ENCODE data around the gene MUC3A. TPM values are rescaled to one million over a fixed set of nuclear protein-coding genes. Genes with fewer than 3 reads are reported as not detected.

The MUC3A gene
- total RNA-seq, 1 donor from 2014 or later, result not detected

DNA sequence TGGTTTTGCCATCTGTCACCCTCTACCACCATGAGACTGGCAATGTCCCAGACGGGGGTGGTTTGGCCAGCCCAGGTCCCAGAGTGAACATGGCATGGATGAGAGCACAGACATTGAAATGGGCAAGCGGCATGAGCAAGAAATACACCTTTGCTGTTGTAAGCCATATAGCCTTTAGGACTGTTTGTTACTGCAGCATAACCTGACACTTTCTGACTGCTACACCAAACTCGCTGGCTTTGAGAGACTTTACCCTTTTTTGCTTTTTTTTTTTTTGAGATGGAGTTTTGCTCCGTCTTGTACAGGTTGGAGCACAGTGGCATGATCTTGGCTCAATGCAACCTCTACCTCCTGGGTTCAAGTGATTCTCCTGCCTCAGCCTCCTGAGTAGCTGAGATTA lies 5.2 kb upstream of the MUC3A start:
- intact Hi-C loops (cut with micrococcal nuclease), result no loop called here

DNA sequence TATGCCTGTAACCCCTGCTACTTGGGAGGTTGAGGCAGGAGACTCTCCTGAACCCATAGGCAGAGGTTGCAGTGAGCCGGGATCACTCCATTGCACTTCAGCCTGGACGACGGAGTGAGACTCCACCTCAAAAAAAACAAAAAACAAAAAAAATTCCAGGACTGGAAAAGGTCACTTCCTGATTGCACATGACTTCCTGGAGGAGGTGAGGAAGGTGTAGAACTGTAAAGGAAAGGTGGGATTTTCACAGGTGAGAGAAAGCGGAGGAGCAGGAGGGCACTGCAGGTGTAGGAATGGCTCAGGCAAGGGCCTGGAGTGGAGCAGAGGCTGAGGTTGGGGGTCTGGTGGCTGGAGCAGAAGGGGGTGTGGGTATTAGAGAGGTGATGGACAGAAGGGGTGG lies 3.2 kb upstream of the MUC3A start:
- intact Hi-C loops (cut with micrococcal nuclease), result no loop called here

DNA sequence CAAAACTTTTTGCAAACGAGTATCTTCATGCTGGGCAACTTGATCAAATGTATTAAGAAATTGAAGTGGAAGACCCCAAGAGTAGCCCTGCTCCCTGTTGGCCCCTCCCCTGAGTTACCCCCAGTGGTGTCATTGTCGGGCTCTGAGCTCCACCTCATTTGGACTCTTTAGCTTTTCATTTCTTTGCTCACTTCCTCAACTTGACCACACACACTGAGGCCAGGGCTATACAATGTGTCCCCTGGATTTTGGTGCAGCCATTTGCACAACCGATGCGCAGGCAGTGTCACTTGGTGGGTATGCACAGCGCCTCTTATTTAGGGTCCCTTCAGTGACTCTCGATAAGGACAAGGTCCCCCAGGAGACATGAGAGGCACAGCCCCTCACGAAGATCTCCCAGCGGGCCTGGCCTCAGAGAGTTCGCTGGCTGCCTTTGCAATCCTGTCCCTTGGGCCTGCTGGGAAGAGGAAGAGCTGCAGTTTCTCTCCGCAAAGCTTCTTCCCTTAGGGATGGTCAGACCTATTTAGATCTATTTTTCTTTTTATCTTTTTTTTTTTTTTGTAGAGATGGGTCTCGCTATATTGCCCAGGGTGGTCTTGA lies 2.5 kb upstream of the MUC3A start:
- intact Hi-C loops (cut with micrococcal nuclease), result no loop called here

DNA sequence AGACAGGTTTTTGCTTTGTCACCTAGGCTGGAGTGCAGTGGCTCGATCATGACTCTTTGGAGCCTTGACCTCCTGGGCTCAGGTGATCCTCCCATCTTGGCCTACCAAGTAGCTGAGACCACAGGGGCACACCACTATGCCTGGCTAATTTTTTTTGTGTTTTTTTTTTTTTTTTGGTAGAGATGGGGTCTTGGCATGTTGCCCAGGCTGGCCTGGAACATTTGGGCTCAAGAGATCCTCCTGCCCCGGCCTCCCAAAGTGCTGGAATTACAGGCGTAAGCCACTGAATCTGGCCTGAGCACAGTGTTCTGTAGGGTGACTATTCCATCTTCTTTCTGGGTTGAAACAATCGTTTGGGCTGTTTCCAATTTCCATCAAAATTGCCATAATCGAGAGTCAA lies 1.5 kb upstream of the MUC3A start:
- intact Hi-C loops (cut with micrococcal nuclease), result no loop called here

DNA sequence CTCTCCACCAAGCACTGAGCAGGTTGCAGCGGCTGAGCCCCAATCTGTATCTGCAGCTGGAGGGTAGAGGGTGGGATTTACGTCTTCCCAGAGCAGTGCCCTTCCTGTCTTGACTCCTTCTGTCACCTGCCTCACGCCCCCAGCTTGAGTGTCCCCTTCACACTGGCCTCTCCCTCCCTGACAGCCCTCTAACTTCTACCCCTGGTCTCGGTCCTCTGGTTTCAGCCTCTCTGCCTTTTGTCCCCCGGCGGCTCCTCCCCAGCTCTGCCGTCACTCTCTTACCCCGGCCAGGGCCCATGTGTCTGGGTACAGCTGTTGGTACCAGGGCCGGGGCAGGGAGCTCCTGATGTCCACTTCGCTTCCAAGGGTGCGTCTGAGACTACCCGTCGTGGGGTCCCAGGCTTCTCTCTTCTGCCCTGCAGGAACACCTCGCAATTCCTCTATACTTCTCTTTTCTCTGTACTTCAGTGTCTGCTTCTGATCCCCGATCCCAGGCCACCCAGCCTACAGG lies 654 bp downstream of the MUC3A start:
- intact Hi-C loops (cut with micrococcal nuclease), result no loop called here

DNA sequence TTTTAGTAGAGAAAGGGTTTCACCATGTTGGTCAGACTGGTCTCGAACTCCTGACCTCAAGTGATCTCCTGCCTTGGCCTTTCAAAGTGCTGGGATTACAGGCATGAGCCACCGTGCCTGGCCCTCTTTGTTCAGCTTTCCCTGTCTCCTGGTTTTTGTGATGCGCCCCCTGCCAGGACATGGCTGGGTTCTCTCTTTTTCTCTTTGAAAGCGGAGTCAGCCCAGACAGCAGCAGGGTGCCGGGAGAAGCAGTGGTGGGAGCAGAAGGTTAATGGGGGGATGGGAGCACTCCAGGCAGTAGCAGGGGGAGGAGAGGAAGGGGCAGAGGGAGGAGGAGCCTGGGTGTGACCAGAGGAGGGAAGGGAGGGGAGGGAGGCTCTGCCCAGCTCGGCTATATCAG lies 1.8 kb downstream of the MUC3A start:
- intact Hi-C loops (cut with micrococcal nuclease), result no loop called here

DNA sequence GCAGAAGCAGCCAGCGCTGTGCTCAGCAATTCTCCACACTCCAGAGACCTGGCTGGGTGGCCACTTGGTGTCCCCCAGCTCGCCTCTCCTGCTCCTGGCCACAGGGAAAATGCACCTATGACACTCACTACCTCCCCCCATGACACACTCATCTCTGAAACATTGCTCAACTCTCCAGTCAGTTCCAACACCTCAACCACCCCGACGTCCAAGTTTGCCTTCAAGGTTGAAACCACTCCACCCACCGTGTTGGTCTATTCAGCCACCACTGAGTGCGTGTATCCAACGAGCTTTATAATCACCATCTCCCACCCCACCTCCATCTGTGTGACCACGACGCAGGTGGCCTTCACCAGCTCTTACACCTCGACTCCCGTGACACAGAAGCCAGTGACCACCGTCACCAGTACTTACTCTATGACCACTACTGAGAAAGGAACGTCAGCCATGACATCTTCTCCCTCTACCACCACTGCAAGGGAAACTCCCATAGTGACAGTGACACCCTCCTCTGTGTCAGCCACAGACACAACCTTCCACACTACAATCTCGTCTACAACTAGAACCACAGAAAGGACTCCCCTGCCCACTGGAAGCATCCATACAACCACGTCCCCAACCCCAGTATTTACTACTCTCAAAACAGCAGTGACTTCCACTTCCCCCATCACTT lies 2.7 kb downstream of the MUC3A start:
- intact Hi-C loops (cut with micrococcal nuclease), result no loop called here

DNA sequence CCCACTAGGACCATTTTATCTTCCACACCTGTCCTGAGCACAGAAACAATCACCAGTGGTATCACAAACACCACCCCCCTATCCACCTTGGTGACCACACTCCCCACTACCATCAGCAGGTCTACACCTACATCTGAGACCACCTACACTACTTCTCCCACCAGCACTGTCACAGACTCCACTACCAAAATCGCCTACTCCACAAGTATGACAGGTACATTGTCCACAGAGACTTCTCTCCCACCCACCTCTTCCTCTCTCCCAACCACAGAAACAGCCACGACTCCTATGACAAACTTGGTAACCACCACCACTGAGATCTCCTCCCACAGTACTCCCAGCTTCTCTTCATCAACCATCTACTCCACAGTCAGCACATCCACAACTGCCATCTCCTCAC lies 3.3 kb downstream of the MUC3A start:
- intact Hi-C loops (cut with micrococcal nuclease), result no loop called here

DNA sequence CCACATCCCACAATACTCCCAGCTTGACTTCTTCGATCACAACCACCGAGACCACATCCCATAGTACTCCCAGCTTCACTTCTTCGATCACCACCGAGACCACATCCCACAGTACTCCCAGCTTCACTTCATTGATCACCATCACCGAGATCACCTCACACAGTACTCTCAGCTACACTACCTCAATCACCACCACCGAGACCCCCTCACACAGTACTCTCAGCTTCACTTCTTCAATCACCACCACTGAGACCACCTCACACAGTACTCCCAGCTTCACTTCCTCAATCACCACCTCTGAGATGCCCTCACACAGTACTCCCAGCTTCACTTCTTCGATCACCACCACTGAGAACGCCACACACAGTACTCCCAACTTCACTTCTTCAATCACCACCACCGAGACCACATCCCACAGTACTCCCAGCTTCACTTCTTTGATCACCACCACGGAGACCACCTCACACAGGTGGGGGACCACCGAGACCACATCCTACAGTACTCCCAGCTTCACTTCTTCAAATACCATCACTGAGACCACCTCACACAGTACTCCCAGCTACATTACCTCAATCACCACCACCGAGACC lies 8.6 kb downstream of the MUC3A start:
- intact Hi-C loops (cut with micrococcal nuclease), result no loop called here

DNA sequence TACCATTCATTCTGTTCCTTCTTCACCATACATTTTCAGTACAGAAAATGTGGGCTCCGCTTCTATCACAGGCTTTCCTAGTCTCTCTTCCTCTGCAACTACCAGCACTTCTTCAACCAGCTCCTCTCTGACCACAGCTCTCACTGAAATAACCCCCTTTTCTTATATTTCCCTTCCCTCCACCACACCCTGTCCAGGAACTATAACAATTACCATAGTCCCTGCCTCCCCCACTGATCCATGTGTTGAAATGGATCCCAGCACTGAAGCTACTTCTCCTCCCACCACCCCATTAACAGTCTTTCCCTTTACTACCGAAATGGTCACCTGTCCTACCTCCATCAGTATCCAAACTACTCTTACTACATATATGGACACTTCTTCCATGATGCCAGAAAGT lies 10.6 kb downstream of the MUC3A start:
- intact Hi-C loops (cut with micrococcal nuclease), result no loop called here

DNA sequence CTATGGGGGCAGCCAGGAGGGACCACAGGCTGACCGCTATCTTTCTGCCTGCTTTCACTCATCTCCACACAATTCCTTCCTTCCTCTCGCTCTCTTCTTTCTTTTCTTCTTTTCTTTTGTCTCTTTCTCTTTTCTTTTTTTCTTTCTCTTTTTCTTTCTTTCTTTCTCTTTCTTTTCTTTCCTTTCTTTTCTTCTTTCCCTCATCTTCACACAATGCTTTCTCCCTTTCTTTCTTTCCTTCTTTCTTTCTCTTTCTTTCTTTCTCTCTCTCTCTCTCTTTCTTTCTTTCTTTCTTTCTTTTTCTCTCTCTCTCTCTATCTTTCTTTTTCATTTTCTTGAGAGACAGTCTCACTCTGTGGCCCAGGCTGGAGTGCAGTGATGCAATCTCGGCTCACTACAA lies 13.2 kb downstream of the MUC3A start:
- intact Hi-C loops (cut with micrococcal nuclease), result no loop called here

DNA sequence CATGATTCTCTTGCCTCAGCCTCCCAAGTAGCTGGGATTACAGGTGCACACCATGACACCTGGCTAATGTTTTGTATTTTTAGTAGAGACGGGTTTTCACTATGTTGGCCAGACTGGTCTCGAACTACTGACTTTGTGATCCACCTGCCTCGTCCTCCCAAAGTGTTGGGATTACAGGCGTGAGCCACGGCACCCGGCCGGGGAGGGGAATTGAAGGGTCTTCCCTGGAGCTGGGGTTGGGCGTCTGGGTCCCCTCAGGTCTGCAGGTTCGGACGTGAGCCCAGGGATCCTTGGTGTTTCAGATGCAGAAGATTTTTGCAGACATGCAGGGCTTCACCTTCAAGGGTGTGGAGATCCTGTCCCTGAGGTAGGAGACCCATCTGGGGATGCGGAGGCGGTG lies 14.1 kb downstream of the MUC3A start:
- intact Hi-C loops (cut with micrococcal nuclease), result no loop called here

DNA sequence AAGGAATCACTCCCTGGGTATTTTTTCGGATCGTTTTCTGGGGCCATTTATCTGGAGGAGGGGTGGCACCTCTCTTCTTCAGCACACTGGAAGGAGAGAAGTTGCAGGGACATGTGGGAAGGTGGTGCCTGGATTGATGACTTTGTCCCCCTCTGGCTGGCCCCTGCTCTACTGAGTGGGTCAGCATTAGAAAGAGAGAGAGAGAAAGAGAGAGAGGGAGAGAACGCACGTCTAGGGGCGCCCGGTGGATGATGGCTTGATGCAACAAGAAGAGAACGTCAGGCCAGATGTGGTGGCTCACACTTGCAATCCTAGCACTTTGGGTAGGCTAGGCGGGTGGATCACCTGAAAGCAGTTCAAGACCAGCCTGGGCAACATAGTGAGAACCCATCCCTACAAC lies 14.5 kb downstream of the MUC3A start:
- intact Hi-C loops (cut with micrococcal nuclease), result no loop called here

DNA sequence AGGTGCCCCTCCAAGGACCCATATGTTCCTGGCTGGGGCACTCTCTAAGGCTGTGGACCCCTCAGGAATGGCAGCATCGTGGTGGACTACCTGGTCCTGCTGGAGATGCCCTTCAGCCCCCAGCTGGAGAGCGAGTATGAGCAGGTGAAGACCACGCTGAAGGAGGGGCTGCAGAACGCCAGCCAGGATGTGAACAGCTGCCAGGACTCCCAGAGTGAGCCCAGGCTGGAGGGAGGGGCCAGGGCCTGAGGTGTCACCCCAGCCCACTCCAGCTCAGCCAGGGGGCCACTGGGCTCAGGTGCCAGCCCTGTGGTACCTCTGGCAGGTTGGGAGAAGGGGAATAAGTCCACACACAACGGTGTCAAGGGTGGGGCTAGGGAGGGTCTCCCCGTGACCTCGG lies 15.3 kb downstream of the MUC3A start:
- intact Hi-C loops (cut with micrococcal nuclease), result loop anchor here (5.0 kb wide), 1 partner anchor 113 kb away; no protein-coding TSS in a partner anchor

DNA sequence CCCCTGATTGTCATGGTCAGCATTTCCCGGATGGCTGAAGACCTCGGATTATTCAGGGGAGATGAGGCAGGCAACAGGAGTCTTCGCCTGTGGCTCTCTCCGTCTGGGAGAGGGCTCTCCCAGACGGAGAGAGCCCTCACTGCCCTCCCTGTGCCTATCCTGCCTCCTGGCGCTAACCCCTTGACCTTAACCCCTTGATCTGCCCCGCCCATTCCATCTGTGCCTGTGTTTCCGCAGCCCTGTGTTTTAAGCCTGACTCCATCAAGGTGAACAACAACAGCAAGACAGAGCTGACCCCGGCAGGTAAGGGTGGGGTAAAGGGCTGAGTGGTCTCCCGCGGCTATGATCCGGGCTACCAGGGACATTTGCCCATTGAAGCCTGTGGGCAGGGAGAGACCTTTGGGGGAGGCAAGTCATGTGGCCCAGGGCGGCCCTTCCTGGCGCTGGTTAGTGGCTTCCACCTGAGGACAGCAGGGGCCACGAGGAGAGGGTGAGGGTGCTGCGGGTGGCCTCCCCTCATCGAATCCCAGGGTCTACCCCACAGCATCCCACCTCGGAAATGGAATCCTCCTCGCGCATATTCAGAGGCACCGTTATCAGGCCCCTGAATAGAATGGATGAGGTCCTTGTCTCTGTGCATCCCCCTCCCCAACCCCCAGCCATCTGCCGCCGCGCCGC lies 15.8 kb downstream of the MUC3A start:
- intact Hi-C loops (cut with micrococcal nuclease), result loop anchor here (5.0 kb wide), 1 partner anchor 112 kb away; no protein-coding TSS in a partner anchor

DNA sequence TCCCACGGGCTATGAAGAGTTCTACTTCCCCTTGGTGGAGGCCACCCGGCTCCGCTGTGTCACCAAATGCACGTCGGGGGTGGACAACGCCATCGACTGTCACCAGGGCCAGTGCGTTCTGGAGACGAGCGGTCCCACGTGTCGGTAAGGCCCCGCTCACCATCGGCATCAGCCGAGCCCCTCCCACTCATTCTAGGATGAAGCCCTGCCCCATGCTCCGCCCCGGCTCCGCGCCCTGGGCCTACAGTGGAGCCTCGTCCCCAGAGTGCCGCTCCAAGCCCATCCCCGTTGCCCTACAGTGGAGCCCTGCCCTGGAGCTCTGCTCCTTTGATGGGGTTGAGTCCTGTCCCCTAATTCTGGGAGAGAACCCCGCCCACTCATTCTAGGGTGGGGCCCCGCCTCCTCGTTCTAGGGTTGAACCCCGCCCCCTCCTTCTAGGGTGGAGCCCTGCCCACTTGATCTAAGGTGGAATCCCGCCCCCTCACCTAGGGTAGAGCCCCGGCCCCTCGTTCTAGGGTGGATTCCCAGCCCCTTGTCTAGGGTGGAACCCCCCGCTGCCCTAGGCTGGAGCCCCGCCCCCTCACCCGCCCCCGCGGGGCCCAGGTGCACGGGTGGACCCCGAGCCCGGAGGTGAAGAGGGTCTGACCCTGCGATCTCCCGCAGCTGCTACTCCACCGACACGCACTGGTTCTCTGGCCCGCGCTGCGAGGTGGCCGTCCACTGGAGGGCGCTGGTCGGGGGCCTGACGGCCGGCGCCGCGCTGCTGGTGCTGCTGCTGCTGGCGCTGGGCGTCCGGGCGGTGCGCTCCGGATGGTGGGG lies 16.6 kb downstream of the MUC3A start:
- intact Hi-C loops (cut with micrococcal nuclease), result loop anchor here (1.0 to 5.0 kb wide), 3 partner anchors 51 to 111 kb away; no protein-coding TSS in a partner anchor

DNA sequence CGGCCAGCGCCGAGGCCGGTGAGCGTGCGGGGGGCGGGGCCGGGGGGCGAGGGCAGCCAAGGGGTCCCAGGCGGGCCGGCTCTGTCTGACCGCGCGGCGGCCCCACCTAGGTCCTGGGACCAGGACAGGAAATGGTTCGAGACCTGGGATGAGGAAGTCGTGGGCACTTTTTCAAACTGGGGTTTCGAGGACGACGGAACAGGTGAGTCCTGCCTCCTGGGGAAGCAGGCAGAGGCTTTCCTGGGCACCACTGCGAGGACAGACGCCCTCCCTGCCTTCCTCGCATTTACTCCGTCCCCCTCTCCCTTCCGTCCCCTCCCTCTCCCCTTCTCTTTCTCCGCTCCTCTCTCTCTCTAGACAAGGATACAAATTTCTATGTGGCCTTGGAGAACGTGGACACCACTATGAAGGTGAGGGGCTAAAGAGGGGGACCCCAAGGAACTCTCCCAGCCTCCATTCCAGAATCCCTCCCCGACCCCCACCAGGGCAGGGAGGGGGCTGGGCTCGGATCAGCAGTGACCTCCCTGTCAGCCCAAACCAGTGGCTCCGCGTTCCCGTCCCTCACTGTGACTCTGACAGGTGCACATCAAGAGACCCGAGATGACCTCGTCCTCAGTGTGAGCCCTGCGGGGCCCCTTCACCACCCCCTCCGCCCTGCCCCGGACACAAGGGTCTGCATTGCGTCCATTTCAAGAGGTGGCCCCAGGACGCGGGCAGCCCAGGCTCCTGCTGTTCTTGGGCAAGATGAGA lies 17.4 kb downstream of the MUC3A start:
- intact Hi-C loops (cut with micrococcal nuclease), result loop anchor here (1.0 to 5.0 kb wide), 3 partner anchors 50 to 111 kb away; no protein-coding TSS in a partner anchor

DNA sequence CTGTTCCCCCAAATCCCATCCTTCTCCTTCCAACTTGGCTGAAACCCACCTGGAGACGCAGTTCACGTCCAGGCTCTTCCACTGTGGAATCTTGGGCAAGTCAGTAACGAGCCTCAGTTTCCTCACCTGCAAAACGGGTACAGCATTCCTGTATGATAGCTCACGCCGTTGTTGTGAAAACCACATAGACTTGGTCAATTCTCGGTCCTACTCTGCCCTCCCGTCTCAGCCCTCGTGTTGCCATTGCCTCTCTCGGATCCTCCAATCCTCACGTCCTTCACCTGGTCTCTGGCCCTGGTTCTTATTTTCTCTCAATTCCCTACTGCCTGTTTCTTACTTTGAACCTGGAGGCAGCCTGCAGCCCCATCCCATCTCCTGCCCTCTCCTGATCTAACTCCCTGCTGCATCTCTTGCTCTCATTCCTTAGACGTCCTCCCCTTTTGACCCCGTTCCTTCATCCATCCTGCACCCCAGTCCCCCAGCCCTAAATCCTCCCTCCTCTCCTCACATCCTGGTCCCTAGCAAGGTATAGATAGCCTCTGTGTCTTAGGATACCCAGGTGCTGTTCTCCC lies 18.0 kb downstream of the MUC3A start:
- intact Hi-C loops (cut with micrococcal nuclease), result loop anchor here (2.0 to 5.0 kb wide), 2 partner anchors 49 to 110 kb away; no protein-coding TSS in a partner anchor

DNA sequence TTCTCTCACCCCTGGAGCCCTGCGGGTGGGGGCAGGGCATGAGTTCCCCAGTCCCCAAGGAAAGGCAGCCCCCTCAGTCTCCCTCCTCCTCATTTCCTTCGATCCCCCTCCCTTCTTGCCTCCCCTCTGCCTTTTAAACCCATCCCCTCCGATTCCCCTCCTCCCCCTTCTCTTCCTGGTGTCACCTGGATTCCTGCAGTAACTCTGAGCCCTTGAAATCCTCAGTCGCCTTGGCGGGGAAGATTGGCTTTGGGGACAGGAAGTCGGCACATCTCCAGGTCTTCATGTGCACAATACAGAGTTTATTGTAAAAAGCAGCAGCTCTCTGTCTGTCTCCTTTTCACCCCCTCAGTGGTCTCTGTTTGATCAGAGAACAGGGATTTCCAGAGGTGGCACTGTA lies 18.7 kb downstream of the MUC3A start:
- intact Hi-C loops (cut with micrococcal nuclease), result loop anchor here (5.0 kb wide), 1 partner anchor 109 kb away; no protein-coding TSS in a partner anchor

DNA sequence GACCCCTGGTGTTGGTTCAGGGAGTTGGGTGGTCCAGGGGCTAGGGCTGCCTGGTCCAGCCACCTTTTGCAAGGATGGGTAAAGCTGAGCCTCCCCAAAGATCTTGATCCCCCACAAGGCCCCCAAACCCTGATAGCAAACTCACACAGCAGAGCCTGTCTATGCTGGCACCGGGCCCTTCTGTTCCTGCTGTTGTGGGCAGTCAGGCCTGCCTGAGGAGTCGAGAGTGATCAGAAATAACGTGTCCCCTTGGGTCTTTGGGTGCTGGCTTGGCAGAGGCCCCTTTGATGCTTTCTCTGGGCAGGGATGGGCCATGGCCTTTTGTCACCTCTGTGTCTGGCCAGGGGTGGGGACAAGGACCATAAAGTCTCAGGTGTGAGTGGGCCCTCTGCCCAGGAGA lies 19.3 kb downstream of the MUC3A start:
- intact Hi-C loops (cut with micrococcal nuclease), result loop anchor here (5.0 kb wide), 1 partner anchor 109 kb away; no protein-coding TSS in a partner anchor
